Hepatocyte (in vitro differentiated cells): ENCODE data around the gene GINS1. TPM values are rescaled to one million over a fixed set of nuclear protein-coding genes. Genes with fewer than 3 reads are reported as not detected.

ENCODE experiments used
- DNase-seq: peaks from one replicate; pipeline ENCODE4 v3.0.0-alpha.2; 2016; ENCODE audit warnings: low spot score
- H2AFZ ChIP-seq: fragments of 200-600 bp; sonication (generic); 2 replicates; pipeline ENCODE4 v1.6.0; 2016; ENCODE audit warnings: antibody characterized with exemption, mild to moderate bottlenecking
- H3K27ac ChIP-seq: fragments of 200-600 bp; sonication (generic); 2 replicates; pipeline ENCODE4 v1.5.1; 2016; ENCODE audit warnings: mild to moderate bottlenecking
- H3K27me3 ChIP-seq: fragments of 200-600 bp; sonication (generic); 2 replicates; pipeline ENCODE4 v1.6.1; 2016
- H3K36me3 ChIP-seq: fragments of 200-600 bp; sonication (generic); replicated peaks from 2 replicates; pipeline ENCODE4 v1.5.1; 2016; ENCODE audit warnings: low read depth; ENCODE audit not compliant: insufficient read depth
- H3K4me1 ChIP-seq: fragments of 200-600 bp; sonication (generic); 2 replicates; pipeline ENCODE4 v1.5.1; 2016; ENCODE audit warnings: mild to moderate bottlenecking, moderate library complexity; ENCODE audit not compliant: insufficient read depth
- H3K4me2 ChIP-seq: fragments of 200-600 bp; sonication (generic); 2 replicates; pipeline ENCODE4 v1.6.0; 2016
- H3K4me3 ChIP-seq: fragments of 200-600 bp; sonication (generic); 2 replicates; pipeline ENCODE4 v1.5.1; 2016; ENCODE audit warnings: mild to moderate bottlenecking
- H3K79me2 ChIP-seq: fragments of 200-600 bp; sonication (generic); 2 replicates; pipeline ENCODE4 v1.6.0; 2017; ENCODE audit warnings: mild to moderate bottlenecking
- H3K9me2 ChIP-seq: fragments of 200-600 bp; sonication (generic); replicated peaks from 2 replicates; pipeline ENCODE4 v1.6.0; 2017; ENCODE audit warnings: mild to moderate bottlenecking; ENCODE audit not compliant: insufficient read depth
- H3K9me3 ChIP-seq: fragments of 200-600 bp; sonication (generic); 2 replicates; pipeline ENCODE4 v1.5.1; 2016; ENCODE audit warnings: low read depth, mild to moderate bottlenecking
- H4K20me1 ChIP-seq: fragments of 200-600 bp; sonication (generic); 2 replicates; pipeline ENCODE4 v1.6.0; 2016; ENCODE audit warnings: mild to moderate bottlenecking; ENCODE audit not compliant: insufficient read depth, poor library complexity, severe bottlenecking
- EZH2 ChIP-seq: fragments of 200-600 bp; sonication (generic); IDR thresholded peaks from 2 replicates; pipeline ENCODE4 v1.6.1; 2016; ENCODE audit warnings: antibody characterized with exemption, mild to moderate bottlenecking, borderline replicate concordance
- EZH2phosphoT487 ChIP-seq: fragments of 200-600 bp; sonication (generic); IDR thresholded peaks from one replicate; pipeline ENCODE4 v1.6.1; 2018; ENCODE audit warnings: antibody characterized with exemption, mild to moderate bottlenecking, low read depth, moderate library complexity; ENCODE audit not compliant: unreplicated experiment, severe bottlenecking
- WGBS: methylation state at CpG from one replicate; pipeline ENCODE4 v1.1.6; 2016; ENCODE audit warnings: low lambda C conversion rate; ENCODE audit errors: missing lambda C conversion rate; 5-methylcytosine and 5-hydroxymethylcytosine counted together
- polyA plus RNA-seq: library from polyadenylated mRNA; unstranded; fragments of >200 nt; fragmentation: Nextera tagmentation; extraction: Ambion mirVana; gene quantifications from 2 replicates; pipeline ENCODE4 v1.2.1, GENCODE V29; 2016
- total RNA-seq: library from RNA; depleted of rRNA; stranded (reverse); fragments of >200 nt; gene quantifications from 2 replicates; pipeline ENCODE4 v1.2.3, GENCODE V29; 2014
- TF ChIP-seq, protein P1 (sequence below): fragments of 200-600 bp; sonication (generic); IDR thresholded peaks from 2 replicates; pipeline ENCODE4 v1.5.1; 2016; ENCODE audit warnings: antibody characterized with exemption, mild to moderate bottlenecking; ENCODE audit not compliant: poor library complexity

GINS1 gene
- total and polyA plus RNA-seq, 2 experiments from 2014 or later = 6.5 to 7.6 TPM

DNA sequence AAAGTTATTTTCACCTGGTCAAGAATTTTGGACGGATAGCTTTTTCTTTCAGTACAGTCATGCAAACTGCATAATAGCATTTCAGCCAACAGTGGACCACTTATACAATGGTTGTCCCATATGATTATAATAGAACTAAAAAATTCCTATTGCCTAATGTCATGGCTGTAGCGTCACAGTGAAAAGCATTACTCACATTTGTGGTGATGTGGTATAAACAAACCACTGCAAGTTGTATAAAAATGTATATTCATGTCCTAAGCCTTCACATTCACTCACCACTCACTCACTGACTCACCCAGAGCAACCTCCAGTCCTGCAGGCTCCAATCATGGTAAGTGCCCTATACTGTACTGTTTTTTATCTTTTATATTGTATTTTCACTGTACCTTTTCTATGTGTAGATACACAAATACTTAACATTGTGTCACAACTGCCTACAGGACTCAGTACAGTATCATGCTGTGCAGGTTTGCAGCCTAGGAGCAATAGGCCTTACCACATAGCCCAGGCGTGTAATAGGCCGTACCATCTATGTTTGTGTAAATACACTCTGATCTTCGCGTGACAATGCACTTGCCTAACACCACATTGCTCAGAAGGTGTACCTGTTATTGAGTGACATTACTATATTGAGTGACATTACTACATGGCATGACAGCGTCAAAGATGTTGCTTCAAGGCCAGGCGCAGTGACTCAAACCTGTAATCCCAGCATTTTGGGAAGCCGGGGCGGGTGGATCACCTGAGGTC lies 34.7 kb upstream of the GINS1 start:
- Histone ChIP-seq H2AFZ (no peak overlapping the region), H3K9me2 (no peaks in the 10 kb centered on the region), H3K4me2 (no peak overlapping the region), H4K20me1 (no peaks in the 10 kb centered on the region), H3K36me3 (no peaks in the 10 kb centered on the region), H3K79me2 (peaks cover 96% of the 10 kb centered on the region), H3K27ac (no peak overlapping the region), H3K4me1 (peaks cover 3% of the 10 kb centered on the region), H3K27me3 (no peaks in the 10 kb centered on the region), H3K4me3 (no peak overlapping the region), H3K9me3 (no peaks in the 10 kb centered on the region)
- DNase-seq = no peak
- TF ChIP-seq EZH2 (no peak), EZH2phosphoT487 (no peak)
- TF ChIP-seq, protein P1, sequence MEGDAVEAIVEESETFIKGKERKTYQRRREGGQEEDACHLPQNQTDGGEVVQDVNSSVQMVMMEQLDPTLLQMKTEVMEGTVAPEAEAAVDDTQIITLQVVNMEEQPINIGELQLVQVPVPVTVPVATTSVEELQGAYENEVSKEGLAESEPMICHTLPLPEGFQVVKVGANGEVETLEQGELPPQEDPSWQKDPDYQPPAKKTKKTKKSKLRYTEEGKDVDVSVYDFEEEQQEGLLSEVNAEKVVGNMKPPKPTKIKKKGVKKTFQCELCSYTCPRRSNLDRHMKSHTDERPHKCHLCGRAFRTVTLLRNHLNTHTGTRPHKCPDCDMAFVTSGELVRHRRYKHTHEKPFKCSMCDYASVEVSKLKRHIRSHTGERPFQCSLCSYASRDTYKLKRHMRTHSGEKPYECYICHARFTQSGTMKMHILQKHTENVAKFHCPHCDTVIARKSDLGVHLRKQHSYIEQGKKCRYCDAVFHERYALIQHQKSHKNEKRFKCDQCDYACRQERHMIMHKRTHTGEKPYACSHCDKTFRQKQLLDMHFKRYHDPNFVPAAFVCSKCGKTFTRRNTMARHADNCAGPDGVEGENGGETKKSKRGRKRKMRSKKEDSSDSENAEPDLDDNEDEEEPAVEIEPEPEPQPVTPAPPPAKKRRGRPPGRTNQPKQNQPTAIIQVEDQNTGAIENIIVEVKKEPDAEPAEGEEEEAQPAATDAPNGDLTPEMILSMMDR = no peak
- 96% methylated on average over 10 of the region's 10 CpGs for WGBS

DNA sequence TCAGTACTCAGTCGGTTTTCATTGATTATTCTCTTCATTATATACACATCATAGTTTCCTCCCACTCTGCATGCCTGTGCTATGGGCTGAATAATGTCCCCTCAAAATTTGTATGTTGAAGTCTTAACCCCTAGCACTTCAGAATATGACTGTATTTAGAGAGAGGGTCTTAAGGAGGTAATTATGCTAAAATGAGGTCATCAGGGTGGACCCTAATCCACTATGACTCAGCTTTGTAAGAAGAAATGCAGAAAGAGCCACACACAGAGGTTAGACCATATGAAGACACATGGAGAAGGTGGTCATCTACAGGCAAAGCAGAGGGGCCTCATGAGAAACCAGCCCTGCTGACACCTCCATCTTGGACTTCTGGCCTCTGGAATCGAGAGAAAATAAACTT lies 32.6 kb upstream of the GINS1 start:
- H3K27ac ChIP-seq = no peak overlapping the region
- peaks cover 95% of the 10 kb centered on the region for H3K79me2 ChIP-seq
- TF ChIP-seq EZH2phosphoT487 (no peak), EZH2 (no peak)
- TF ChIP-seq, protein P1 = no peak
- DNase-seq = no peak
- H3K9me2 ChIP-seq = no peaks in the 10 kb centered on the region
- no peaks in the 10 kb centered on the region for H3K9me3 ChIP-seq
- no peak overlapping the region for H3K4me3 ChIP-seq
- peaks cover 8% of the 10 kb centered on the region for H4K20me1 ChIP-seq
- H3K27me3 ChIP-seq = no peaks in the 10 kb centered on the region
- no peak overlapping the region for H2AFZ ChIP-seq
- WGBS = 98% methylated on average over 2 of the region's 2 CpGs
- H3K4me2 ChIP-seq = no peak overlapping the region
- peaks cover 16% of the 10 kb centered on the region for H3K4me1 ChIP-seq
- no peaks in the 10 kb centered on the region for H3K36me3 ChIP-seq

DNA sequence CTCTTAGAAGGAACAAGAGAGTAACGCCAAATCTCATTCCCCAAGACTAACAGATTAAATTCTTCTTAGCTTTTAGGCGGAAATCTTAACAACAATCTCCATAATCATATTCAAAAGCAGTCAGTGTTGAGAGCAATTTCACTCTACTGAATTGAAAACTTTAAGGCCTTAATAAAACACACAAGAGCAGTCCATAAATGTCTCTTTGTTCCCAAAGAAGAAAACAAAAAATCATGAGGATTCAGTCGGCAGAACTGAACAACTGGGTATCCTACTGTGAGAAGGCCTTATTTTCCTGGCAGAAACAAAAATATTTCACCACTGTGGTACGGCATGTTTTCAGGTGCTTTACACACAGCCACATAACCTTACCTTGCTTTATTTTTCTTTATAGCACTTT lies 31.2 kb upstream of the GINS1 start:
- Histone ChIP-seq H3K4me1 (peaks cover 16% of the 10 kb centered on the region), H3K79me2 (peaks cover 95% of the 10 kb centered on the region), H3K27ac (peak overlapping the region; percentile 25), H3K4me2 (no peak overlapping the region), H3K27me3 (no peaks in the 10 kb centered on the region), H2AFZ (no peak overlapping the region), H3K9me3 (no peaks in the 10 kb centered on the region), H3K4me3 (no peak overlapping the region), H3K36me3 (no peaks in the 10 kb centered on the region), H4K20me1 (peaks cover 10% of the 10 kb centered on the region), H3K9me2 (no peaks in the 10 kb centered on the region)
- TF ChIP-seq EZH2phosphoT487 (no peak), EZH2 (no peak)
- TF ChIP-seq, protein P1 = no peak
- DNase-seq = no peak
- 92% methylated on average over 4 of the region's 4 CpGs for whole genome bisulfite sequencing
